NCI-H524 (cell line): ENCODE measurements around the gene SRGAP1.
"Not testable (repeated sequence)": the region's sequence is repeated elsewhere in the genome, so short reads cannot be mapped to it uniquely, and the experiment has no call there.

Experiments used
- DNase-seq, 2 experiments: peaks; one replicate each; lab custom pipeline; 2025; lab: John Stamatoyannopoulos, UW

Gene SRGAP1

GRCh38 chr12:64170024-64170423 is 325.5 kb downstream of the SRGAP1 start:
- DNase-seq = no peak

GRCh38 chr12:64170730-64171129 is 326.2 kb downstream of the SRGAP1 start:
- DNase-seq = no peak

GRCh38 chr12:64171715-64172114 is 327.2 kb downstream of the SRGAP1 start:
- no peak for DNase-seq

GRCh38 chr12:64172143-64172970 is 327.9 kb downstream of the SRGAP1 start:
- no peak for DNase-seq

- DNase-seq = no peak
Observed at GRCh38 chr12:64173456-64173855, 329.0 kb downstream of the SRGAP1 start.

- no peak for DNase-seq
Observed at GRCh38 chr12:64175254-64175945, 330.9 kb downstream of the SRGAP1 start.

- no peak for DNase-seq
Observed at GRCh38 chr12:64177001-64177400, 332.5 kb downstream of the SRGAP1 start.

GRCh38 chr12:64178122-64178521 is 333.6 kb downstream of the SRGAP1 start:
- DNase-seq = no peak

- no peak for DNase-seq
Observed at GRCh38 chr12:64180951-64181350, 336.5 kb downstream of the SRGAP1 start.

GRCh38 chr12:64181430-64182291 is 337.2 kb downstream of the SRGAP1 start:
- peak in 1 of 2 experiments; percentile 50 for DNase-seq

GRCh38 chr12:64184216-64184615 is 339.7 kb downstream of the SRGAP1 start:
- DNase-seq = no peak

GRCh38 chr12:64186789-64187188 is 342.3 kb downstream of the SRGAP1 start:
- no peak for DNase-seq

GRCh38 chr12:64187370-64187769 is 342.9 kb downstream of the SRGAP1 start:
- no peak for DNase-seq

GRCh38 chr12:64187794-64188193 is 343.3 kb downstream of the SRGAP1 start:
- DNase-seq = no peak

GRCh38 chr12:64189530-64189929 is 345.0 kb downstream of the SRGAP1 start:
- no peak for DNase-seq

GRCh38 chr12:64190140-64190539 is 345.6 kb downstream of the SRGAP1 start:
- no peak for DNase-seq

- DNase-seq = no peak
Observed at GRCh38 chr12:64192644-64193444, 348.3 kb downstream of the SRGAP1 start.

GRCh38 chr12:64193931-64194330 is 349.4 kb downstream of the SRGAP1 start:
- DNase-seq = no peak

GRCh38 chr12:64194333-64195149 is 350.0 kb downstream of the SRGAP1 start:
- no peak for DNase-seq

- not testable (repeated sequence) for DNase-seq
Observed at GRCh38 chr12:64195841-64196240, 351.3 kb downstream of the SRGAP1 start.

- no peak for DNase-seq
Observed at GRCh38 chr12:64203036-64203435, 358.5 kb downstream of the SRGAP1 start.
